ENCODE measurements around the gene CYP26A1. TPM values are rescaled to one million over a fixed set of nuclear protein-coding genes. Genes with fewer than 3 reads are reported as not detected.

Gene CYP26A1
- total RNA-seq, 1 donor from 2014 or later: 0.13 TPM

GRCh38 chr10:93054486-93054885 is 19.2 kb upstream of the CYP26A1 start:
- Mint-ChIP-seq H3K4me3 (no peak overlapping the region), H3K27ac (no peak overlapping the region), H3K27me3 (peaks cover 2% of the 10 kb centered on the region), H3K9me3 (no peaks in the 10 kb centered on the region), H3K4me1 (peaks cover 2% of the 10 kb centered on the region), H3K36me3 (ENCODE audit: low read depth) (peaks cover 27% of the 10 kb centered on the region)
- ATAC-seq (ENCODE audit: low read depth): no peak
- ChIA-PET CTCF (no interaction called here), POLR2A (no interaction called here)
- intact Hi-C loops (cut with micrococcal nuclease): no loop called here
- TF ChIP-seq CTCF (IDR thresholded peaks at IDR 0.05): no peak
- DNase-seq: no peak

- no peak for DNase-seq
- no peak for ATAC-seq (ENCODE audit: low read depth)
- ChIA-PET POLR2A (interaction anchor here (0.9 kb wide), 1 partner anchor 9 kb away, joined by 3 read pairs; no protein-coding TSS in a partner anchor), CTCF (no interaction called here)
- peaks cover 15% of the 10 kb centered on the region for H3K27me3 Mint-ChIP-seq
- intact Hi-C loops (cut with micrococcal nuclease): no loop called here
- peaks cover 28% of the 10 kb centered on the region for H3K36me3 Mint-ChIP-seq (ENCODE audit: low read depth)
- TF ChIP-seq CTCF (IDR thresholded peaks at IDR 0.05): no peak
- no peaks in the 10 kb centered on the region for H3K9me3 Mint-ChIP-seq
- H3K4me3 Mint-ChIP-seq: no peak overlapping the region
- H3K27ac Mint-ChIP-seq: no peak overlapping the region
- H3K4me1 Mint-ChIP-seq: peaks cover 26% of the 10 kb centered on the region
Observed at GRCh38 chr10:93058139-93058538, 15.6 kb upstream of the CYP26A1 start.

- TF ChIP-seq CTCF (IDR thresholded peaks at IDR 0.05): no peak
- Mint-ChIP-seq H3K4me3 (peak within 1 kb of the TSS; percentile 70), H3K27me3 (peaks cover 31% of the 10 kb centered on the region), H3K9me3 (no peaks in the 10 kb centered on the region), H3K4me1 (peaks cover 33% of the 10 kb centered on the region), H3K27ac (no peak within 1 kb of the TSS), H3K36me3 (ENCODE audit: low read depth) (peaks cover 25% of the 10 kb centered on the region)
- ChIA-PET CTCF (no interaction called here), POLR2A (no interaction called here)
- DNase-seq (no peak), ATAC-seq (ENCODE audit: low read depth) (no peak)
- intact Hi-C loops (cut with micrococcal nuclease): no loop called here
Observed at GRCh38 chr10:93059975-93060886, 13.5 kb upstream of the CYP26A1 start, which contains the start of gene CYP26C1. CYP26C1 (plus strand) TSS chr10:93060798; CDS start chr10:93061264, 466 bp downstream.

GRCh38 chr10:93060887-93061593 is 12.7 kb upstream of the CYP26A1 start:
- H3K4me1 Mint-ChIP-seq: peaks cover 38% of the 10 kb centered on the region
- no peak for ATAC-seq (ENCODE audit: low read depth)
- H3K27me3 Mint-ChIP-seq: peaks cover 37% of the 10 kb centered on the region
- H3K9me3 Mint-ChIP-seq: no peaks in the 10 kb centered on the region
- peak overlapping the region; percentile 70 for H3K4me3 Mint-ChIP-seq
- intact Hi-C loops (cut with micrococcal nuclease): no loop called here
- peaks cover 25% of the 10 kb centered on the region for H3K36me3 Mint-ChIP-seq (ENCODE audit: low read depth)
- DNase-seq: no peak
- H3K27ac Mint-ChIP-seq: no peak overlapping the region
- ChIA-PET POLR2A (no interaction called here), CTCF (no interaction called here)
- TF ChIP-seq CTCF (IDR thresholded peaks at IDR 0.05): no peak

Measured in activated B cell treated with CpG ODN at 0.5 μM for 24 hours (primary cell).